ENCODE results near the gene MMP20.

The MMP20 gene

GRCh38 chr11:102656528-102656927, 31.4 kb upstream of the MMP20 start:
- no peak for TF ChIP-seq CTCF (IDR thresholded peaks at IDR 0.05; ENCODE audit: borderline replicate concordance, control extremely low read depth, extremely low read depth, insufficient read depth, missing control alignments)
- DNase-seq (ENCODE audit: low spot score): no peak
- in situ Hi-C loops (cut with MboI; ENCODE audit: low sequenced_read_pairs, unreplicated experiment): no loop called here

GRCh38 chr11:102655547-102655946, 30.4 kb upstream of the MMP20 start:
- no peak for DNase-seq (ENCODE audit: low spot score)
- in situ Hi-C loops (cut with MboI; ENCODE audit: low sequenced_read_pairs, unreplicated experiment): no loop called here
- no peak for TF ChIP-seq CTCF (IDR thresholded peaks at IDR 0.05; ENCODE audit: borderline replicate concordance, control extremely low read depth, extremely low read depth, insufficient read depth, missing control alignments)

- no peak for DNase-seq (ENCODE audit: low spot score)
- no peak for TF ChIP-seq CTCF (IDR thresholded peaks at IDR 0.05; ENCODE audit: borderline replicate concordance, control extremely low read depth, extremely low read depth, insufficient read depth, missing control alignments)
- in situ Hi-C loops (cut with MboI; ENCODE audit: low sequenced_read_pairs, unreplicated experiment): no loop called here
These were observed 29.6 kb upstream of the MMP20 start for GRCh38 chr11:102654761-102655160.

- in situ Hi-C loops (cut with MboI; ENCODE audit: low sequenced_read_pairs, unreplicated experiment): no loop called here
- TF ChIP-seq CTCF (IDR thresholded peaks at IDR 0.05; ENCODE audit: borderline replicate concordance, control extremely low read depth, extremely low read depth, insufficient read depth, missing control alignments): no peak
- no peak for DNase-seq (ENCODE audit: low spot score)
These were observed 28.7 kb upstream of the MMP20 start for GRCh38 chr11:102653744-102654291.

GRCh38 chr11:102647430-102647829, 22.3 kb upstream of the MMP20 start:
- in situ Hi-C loops (cut with MboI; ENCODE audit: low sequenced_read_pairs, unreplicated experiment): no loop called here
- no peak for DNase-seq (ENCODE audit: low spot score)
- no peak for TF ChIP-seq CTCF (IDR thresholded peaks at IDR 0.05; ENCODE audit: borderline replicate concordance, control extremely low read depth, extremely low read depth, insufficient read depth, missing control alignments)

GRCh38 chr11:102643941-102644340, 18.8 kb upstream of the MMP20 start:
- DNase-seq (ENCODE audit: low spot score): no peak
- TF ChIP-seq CTCF (IDR thresholded peaks at IDR 0.05; ENCODE audit: borderline replicate concordance, control extremely low read depth, extremely low read depth, insufficient read depth, missing control alignments): no peak
- in situ Hi-C loops (cut with MboI; ENCODE audit: low sequenced_read_pairs, unreplicated experiment): no loop called here

- no peak for DNase-seq (ENCODE audit: low spot score)
- in situ Hi-C loops (cut with MboI; ENCODE audit: low sequenced_read_pairs, unreplicated experiment): no loop called here
These were observed 15.8 kb upstream of the MMP20 start for GRCh38 chr11:102640946-102641345.

More at GRCh38 chr11:102640946-102641345, 15.8 kb upstream of the MMP20 start:
- TF ChIP-seq CTCF (IDR thresholded peaks at IDR 0.05; ENCODE audit: borderline replicate concordance, control extremely low read depth, extremely low read depth, insufficient read depth, missing control alignments): no peak
